Epidermal melanocyte (primary cell): Measurements from ENCODE around the gene ATAD3A.

Experiments used
- DNase-seq: peaks from one replicate; pipeline ENCODE4 v3.0.0; 2011; ENCODE audit warnings: low spot score; ENCODE audit not compliant: insufficient read length

The ATAD3A gene

DNA sequence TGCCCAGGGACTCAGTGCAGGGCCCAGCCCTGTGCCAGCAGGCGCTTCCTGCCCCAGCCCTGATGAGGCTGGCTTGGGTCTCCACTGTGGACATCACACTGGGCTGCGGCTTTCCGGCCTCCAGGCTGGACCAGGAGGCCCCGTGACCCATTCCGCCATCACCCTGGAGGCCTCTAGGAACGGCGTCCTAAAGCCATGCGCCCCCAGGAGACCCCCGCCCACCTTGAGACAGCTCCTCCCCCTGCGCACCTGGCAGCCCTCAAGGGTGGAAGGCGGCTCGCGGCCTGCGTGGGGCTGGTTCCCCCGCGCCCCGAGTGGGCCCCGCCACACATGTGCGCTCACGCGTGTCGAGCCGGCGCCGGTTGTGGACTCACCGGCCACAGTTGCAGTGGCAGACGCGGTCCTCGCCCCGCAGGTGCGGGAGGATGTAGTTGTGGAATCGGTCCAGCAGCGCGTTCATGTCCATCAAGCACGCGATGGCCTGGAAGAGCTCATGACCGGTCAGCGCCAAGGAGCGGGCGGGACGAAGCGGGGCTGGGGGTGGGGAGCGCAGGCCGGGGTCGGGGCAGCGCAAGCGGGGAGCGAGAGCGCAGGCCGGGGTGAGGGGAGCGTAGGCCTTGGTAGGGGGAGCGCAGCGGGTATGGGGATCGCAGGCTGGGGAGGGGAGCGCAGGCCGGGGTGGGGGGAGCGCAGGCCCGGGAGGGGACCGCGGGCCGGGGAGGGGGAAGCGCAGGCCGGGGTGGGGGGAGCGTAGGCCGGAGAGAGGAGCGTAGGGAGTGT is 27.5 kb downstream of the ATAD3A start:
- DNase-seq: peak; percentile 70

DNA sequence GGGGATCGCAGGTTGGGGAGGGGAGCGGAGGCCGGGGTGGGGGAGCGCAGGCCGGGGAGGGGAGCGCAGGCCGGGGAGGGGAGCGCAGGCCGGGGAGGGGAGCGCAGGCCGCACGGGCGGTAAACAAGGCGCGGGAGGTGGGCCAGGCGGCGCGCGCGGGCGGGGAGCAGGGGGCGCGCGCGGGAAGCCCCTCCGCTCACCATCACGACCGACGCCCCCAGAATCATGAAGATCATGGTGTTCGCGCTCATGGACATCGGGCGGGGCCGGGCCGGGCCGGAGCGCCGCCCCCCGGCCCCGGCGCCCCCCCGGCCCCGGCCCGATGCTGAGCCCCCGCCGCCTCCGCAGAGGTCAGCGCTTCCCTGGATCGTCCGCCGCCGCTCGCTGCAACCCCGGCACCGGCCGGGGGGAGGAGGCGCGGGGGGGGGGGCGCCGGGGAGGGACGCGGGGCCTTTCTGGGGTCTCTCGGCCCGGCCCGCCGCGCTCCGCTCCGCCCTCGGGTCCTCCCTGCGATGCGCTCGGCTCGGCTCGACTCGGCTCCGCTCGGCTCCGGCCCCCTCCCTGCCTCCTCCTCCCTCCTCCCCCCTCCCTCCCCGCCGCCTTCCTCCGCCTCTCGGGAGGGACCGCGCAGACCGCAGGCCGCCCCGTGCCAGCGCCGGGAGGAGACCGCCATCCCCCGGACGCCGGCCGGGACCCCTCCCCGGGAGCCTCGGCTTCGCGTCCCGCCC is 28.3 kb downstream of the ATAD3A start, which contains the start of gene TMEM240:
Gene TMEM240 (minus strand): TSS at position 535 of the 728 bp plus-strand sequence. CDS start 278 bp downstream, at position 257.
- DNase-seq: peak; percentile 95

DNA sequence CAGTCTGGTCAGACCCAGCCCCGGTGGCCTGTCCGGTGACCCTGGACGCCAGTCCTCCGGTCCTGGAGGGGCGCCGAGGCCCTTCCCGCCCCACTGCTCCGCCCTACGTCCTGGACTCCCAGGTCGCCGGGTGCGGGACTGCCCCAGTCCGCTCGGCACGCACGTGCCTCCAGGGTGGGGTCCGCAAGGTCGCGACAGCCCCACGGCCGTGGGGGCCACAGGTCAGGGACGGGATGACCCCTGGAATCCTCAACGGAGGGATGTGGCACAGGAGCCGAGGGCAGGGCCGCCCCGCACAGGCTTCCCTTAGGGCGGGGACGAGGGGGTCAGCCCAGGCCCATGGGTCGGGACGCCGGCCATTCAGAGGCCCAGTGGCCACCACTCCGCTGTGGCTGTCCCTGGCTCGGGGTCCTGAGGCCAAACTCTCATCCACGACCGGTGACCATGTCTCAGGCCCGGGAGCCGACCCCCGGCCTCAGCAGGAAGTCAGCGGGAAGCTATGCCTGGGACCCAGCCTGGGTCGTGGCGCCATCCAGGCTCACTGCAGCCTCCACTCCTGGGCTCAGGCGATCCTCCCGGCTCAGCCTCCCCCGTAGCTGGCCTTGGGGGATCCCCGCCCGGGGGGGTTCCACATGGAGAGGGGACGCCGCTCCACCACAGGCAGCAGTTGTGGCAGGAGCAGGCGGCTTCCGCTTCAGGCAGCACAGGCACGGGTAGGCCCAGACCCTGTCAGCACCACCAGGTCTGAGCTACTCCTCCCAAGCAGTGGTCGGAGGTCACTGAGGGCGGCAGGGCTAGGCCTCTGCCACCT is 29.1 kb downstream of the ATAD3A start:
- DNase-seq: no peak

DNA sequence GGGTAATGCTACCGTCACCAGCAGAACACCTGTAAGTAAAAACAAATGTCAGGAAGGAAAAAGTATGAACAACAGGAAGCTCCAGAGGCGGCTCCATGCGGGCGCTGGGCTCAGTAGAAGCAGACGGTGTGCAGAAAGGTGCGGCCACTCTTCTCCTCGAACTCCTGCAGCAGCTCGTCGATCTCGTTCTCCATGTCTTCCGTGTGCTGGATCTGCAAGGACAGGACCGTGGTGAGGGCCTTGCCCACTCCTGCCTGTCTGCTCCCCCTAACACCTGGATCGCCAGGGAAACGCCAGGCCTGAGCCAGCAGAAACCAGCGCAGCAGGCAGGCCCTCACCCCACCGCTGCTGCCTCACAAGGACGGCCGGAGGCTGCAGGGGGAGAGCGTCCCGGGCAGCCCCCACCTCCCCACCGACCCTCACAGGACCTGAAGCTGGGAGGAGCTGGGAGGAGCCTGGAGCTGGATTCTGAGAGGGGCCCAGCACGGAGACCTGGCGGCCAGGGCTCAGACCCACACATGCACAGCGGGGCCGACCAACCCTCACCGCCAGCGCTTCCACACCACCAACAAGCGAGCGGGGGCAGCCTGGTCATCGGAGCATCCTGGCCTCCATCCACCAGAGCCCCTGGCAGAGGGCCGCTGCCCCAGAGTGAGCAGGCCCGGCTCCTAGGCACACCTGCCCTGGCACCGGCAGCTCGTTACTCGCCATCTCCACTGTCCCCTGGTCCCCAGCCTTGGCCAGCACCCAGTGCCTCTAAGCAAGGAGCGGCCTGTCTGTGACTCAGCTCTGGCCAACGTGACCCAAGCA is 30.2 kb downstream of the ATAD3A start:
- DNase-seq: no peak

DNA sequence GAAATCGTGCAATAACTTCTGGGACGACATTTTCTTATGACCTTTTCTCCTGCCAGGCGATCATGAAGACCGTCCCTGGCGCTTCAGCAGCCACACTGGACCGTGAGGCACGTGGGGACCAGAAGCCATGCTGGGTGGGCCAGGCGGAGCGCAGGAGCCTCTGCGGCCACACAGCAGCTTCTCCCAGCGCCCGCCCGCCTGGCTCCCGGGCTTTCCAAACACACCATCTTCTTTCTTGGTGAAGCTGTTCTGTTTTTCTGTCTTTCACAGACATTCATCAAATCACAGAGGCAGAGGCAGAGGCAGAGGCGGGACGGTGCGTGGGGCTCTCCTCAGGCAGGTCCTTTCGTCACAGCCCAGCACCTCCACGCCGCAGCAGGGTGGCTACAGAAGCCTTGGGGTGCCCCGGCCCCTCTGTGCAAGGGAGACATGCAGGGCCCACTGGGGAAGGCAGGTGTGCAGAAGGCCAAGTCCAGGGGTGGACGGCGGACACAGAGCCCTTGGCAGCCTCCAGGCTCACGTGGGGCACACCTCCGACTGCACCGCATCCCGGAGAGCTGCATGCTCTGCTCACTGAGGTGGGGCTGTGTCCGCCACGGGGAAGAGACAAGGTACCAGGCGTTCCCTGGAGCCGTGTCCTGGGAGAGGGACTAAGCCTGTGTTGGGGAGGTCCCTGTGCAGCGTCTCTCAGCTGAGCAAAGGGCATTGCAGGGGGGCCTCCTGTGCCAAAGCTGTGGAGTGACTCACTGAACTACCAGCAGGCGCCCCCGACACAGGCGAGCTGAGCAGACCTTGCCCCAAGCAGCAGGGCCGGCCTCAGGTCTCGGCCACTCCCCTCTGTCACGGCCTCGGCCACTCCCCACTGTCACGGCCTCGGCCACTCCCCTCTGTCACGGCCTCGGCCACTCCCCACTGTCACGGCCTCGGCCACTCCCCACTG is 31.1 kb downstream of the ATAD3A start:
- no peak for DNase-seq

DNA sequence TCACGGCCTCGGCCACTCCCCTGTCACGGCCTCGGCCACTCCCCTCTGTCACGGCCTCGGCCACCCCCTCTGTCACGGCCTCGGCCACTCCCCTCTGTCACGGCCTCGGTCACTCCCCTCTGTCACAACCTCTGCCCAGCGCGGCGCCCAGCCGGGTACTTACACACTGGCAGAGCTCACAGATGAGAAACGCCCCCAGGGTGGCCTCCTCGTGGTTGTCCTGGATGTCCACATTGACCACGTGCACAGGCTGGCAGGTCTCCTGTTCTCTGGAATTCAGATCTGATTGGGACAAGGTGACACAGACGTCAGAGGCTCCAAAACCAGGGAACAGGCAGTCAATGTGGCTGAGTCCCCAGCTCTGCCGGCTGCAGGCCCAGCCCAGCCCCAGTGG is 31.7 kb downstream of the ATAD3A start:
- no peak for DNase-seq

DNA sequence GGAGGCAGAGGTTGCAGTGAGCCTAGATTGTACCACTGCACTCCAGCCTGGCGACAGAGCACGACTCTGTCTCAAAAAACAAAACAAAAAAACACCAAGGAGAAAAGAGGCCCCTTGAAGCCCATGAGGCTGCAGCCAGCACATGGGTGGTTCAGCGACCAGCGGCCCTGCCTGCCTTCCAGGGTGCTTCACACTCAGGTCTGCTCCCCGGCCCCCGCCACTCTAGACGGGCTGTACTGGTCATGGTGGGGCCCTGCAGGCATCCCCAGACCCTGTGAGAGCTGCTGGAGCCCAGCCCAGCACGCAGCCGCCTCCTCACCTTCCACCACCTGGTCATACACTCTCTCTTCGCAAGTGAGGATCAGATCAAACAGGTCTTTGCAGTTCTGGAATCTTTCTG is 32.6 kb downstream of the ATAD3A start:
- no peak for DNase-seq

DNA sequence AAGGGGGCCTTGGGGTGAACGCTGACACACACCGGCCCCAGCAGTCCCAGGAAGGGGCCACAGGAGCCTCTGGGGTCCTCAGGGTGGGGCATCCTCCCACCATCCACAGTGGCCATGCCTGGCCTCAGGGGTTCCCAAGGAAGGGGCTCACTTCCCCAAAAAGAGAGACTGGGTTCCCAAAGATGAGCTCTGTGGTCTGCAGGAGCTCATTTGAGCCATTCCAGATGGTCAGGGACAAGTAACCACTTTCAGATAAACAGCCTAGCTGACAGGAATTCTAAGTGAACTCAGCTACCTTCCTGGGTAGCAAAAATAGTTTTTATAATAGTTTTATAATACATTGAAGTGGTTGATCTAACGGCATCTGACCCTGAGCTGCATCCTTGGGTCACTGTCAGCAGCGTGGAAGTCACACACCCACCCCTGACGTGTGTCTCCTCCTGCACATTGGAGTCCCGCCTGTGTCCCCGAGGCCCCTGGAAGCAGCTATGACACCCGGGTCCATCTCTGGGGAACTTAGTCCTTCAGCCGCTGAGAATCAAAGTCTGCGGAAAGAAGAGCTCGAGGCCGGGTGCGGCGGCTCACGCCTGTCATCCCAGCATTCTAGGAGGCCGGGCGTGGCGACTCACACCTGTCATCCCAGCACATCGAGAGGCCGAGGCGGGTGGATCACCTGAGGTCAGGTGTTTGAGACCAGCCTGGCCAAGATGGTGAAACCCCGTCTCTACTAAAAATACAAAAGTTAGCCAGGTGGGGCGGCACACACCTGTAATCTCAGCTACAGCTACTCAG is 34.2 kb downstream of the ATAD3A start:
- no peak for DNase-seq

DNA sequence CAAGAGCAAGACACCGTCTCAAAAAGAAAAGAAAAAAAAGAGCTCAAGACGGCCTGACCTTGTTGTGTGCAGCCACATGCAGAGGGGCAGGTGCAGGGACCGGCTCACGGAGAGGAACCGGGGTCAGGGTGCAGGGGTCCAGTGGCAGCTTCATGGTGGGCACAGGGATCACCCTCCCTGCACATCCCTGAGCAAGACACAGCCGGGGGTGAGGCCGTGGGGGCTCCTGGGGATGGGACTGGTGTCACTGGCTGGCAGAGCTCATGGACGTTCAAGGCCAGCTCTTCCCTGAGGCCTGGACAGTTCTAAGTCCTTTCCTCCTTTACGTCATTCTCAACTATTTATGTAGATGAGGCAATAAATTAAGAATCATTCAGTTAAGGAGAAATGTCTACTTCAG is 35.0 kb downstream of the ATAD3A start:
- DNase-seq: no peak

DNA sequence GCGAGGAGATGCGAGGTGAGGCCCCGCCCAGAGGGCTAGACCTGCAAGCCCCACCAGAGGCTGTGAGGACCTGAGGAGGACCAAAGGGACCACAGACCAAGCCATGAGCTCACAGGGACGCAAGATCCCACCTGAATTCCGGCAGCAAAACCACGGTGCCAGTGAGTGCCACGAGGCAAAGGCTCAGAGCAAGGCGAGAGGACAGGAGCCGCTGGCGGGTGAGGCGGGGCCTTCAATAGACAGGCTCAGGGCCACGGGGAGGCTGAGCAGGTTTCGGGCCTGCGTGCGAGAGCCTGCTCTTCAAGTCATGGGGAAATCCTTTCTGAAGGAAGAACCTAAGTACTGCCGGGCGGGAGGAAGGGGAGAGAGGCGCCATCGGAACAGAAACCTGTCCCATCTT is 35.5 kb downstream of the ATAD3A start:
- no peak for DNase-seq

DNA sequence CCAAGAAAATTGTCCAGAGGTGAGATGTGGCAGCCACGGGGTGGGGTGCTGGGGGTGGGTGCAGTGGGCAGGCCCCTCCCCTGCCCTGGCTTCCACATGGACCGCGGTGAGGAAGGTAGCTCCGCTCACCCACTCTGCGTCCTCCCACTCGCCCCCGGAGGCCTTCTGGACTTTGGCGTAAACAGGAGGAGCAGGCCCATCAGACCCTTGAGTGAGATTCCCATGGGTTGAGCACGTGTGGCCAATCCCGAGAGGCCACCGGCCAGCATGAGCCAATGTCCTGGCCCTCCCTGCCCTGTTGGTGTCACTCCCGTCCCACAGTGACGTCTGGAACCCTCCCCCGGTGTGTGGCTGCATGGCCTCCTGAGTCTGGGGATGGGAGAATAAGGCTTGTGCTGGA is 36.6 kb downstream of the ATAD3A start:
- DNase-seq: no peak

DNA sequence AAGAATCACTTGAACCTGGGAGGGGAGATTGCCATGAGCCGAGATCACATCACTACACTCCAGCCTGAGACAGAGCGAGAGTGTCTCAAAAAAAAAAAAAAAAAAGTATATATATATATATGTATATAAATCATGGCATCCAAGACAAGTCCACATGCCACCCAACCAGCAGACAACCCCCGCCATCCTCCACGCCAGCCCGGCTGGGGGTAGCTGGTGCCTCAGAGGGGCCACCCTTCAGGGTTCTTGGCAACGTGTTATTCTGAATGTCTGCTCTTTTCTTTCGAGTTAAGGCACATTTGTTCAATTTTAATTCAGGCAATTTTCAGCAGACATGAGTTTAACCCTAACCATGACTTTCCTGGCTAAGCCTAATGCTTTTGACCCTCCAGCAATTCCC is 38.1 kb downstream of the ATAD3A start:
- DNase-seq: peak; percentile 13

DNA sequence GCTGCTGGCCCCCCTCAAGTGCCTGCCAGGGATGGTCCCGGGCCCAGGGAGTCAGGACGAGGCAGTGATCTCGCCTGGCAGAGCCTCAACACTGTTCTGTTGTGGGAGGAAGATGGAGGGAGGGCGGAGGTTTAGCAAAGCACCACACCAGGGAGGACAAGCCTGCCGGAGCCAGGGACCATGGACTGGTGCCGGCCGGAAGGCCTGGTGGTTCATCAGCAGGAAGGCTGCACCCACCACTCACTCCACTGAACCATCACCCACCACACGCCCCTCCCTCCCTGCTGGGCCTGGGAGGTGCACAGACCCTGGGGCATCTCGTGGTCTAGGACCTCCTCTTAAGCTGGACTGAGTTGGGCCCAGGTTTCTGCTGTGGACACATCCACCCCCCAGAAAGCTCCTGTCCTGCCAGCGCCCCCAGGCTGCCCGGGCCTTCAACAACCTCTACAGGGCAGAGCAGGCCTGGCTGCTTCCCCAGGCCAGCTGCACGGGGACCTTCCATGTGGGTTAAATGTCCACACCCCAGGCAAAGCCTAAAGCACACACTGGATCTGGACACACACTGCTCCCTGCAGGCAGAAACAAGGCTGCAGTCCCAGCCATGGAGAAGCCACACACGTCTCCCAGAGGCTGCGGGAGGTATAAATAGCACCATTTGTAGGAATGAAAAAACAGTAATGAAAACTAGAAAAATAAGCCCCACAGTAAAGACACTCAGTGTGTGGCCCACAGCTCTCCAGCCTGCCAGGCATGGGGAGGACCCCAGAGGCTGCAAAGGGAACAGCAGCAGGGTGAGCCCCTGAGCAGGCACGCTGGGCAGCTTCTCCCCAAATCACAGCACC is 38.9 kb downstream of the ATAD3A start:
- peak; percentile 75 for DNase-seq

DNA sequence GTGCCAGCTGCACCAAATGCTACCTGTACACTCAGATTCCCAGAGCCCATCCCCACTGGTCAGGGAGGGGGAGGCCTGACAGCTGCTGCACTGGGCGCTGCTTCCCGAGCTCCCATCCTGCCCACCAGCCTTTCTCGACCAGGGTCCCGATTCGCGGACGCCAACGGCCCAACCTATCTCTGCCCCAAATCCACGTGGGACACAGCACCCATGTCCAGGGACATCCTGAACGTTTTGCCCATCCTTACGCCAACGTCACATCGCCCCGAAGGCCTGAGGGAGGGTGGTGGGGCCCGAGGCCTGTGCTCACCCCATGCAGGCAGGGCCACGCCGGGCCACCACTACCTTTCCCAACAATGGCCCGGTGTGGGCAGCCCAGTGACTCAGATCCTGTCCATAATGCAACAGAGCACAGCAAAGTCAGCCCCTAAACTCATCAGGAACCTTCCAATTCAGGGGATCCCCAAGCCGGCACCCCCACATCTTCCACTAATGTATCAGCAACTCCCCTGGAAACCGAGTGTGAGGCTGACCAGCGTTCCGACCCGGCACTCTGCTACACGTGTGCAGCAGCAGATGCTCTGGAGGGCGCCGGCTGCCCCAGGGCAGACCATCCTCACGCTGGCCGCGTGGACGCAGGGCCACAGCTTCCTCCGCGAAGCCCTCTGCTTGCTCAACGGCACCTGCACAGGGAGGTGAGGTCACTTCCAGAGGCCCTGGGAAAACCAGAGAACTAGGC is 39.7 kb downstream of the ATAD3A start:
- DNase-seq: no peak

DNA sequence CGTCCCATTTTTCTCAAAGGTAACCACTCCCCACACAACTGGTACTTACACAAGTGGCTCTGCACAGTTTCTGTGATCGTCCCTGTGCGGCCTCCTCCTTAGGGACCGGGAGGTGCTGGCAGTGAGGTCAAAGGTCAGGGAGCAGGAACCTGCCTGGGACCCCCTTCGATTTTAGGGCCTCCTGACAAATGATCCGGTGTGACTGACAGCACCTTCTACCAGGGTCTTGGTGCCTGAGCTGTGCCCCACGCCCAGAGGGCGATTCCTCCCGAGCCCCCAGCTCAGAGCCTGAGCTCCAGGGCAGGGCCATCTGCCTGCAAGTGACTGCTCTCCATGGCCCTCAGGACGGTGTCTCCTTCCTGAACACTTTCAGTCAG is 40.3 kb downstream of the ATAD3A start:
- DNase-seq: no peak

DNA sequence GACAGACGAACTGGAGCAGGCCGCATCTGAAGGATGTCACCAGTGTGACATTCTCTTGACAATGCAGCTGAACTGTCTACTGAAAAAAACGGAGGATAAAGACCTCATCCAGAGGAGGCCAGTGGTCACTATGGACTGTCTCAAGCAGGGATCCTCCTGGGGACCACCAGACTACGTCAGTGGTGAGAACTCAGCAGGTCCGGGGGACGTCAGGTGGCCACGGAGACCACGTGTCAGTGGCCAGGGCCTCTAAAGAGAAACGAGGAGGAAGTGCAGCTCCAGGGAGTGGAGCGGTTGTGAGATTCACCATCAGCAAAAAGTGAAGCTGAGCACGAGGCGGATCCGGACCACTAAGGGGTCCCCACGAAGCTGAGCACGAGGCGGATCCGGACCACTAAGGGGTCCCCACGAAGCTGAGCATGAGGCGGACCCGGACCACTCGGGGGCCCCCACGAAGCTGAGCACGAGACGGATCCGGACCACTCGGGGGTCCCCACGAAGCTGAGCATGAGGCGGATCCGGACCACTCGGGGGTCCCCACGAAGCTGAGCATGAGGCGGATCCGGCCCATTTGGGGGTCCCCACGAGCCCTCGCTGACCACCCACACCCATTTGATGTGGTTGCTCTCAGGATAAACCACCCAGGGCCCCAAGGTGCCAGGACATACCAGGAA is 42.0 kb downstream of the ATAD3A start:
- no peak for DNase-seq

DNA sequence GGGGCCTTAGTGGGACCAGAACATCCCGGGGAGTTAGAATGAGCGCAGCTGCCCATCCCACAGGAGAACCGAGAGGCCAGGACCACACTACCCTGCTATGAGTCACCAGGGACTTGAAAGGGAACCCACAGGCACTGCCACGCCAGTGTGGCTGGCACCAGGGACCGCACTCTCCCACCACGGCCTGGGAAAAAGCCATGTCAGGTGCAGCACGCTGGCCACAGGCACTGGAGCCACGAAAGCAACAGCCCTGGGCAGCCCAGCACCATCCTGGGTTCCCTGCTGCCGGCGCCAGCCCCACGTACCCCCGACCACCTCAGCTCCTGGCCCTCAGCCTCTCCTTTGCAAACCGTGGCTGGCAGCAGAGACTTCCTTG is 42.6 kb downstream of the ATAD3A start:
- DNase-seq: no peak
